Measurements from ENCODE around the gene C1RL.
"Not testable (repeated sequence)": the region's sequence is repeated elsewhere in the genome, so short reads cannot be mapped to it uniquely, and the experiment has no call there.

The C1RL gene

GRCh38 chr12:7116196-7116595, 7.2 kb upstream of the C1RL start:
- no peak for DNase-seq (ENCODE audit: low read depth in 2 of 2)

- DNase-seq (ENCODE audit: low read depth in 2 of 2) = no peak
These were observed 5.8 kb upstream of the C1RL start for GRCh38 chr12:7114851-7115250.

- no peak for DNase-seq (ENCODE audit: low read depth in 2 of 2)
These were observed 5.0 kb upstream of the C1RL start for GRCh38 chr12:7114008-7114407.

GRCh38 chr12:7113389-7113871, 4.4 kb upstream of the C1RL start:
- DNase-seq (ENCODE audit: low read depth in 2 of 2) = no peak

- DNase-seq (ENCODE audit: low read depth in 2 of 2) = no peak
These were observed 3.0 kb upstream of the C1RL start for GRCh38 chr12:7112041-7112440.

GRCh38 chr12:7110661-7111060, 1.6 kb upstream of the C1RL start:
- DNase-seq (ENCODE audit: low read depth in 2 of 2) = no peak

GRCh38 chr12:7109572-7109920, 532 bp upstream of the C1RL start:
- DNase-seq (ENCODE audit: low read depth in 2 of 2) = no peak

- peak; percentile 69 to 70 for DNase-seq (ENCODE audit: low read depth in 2 of 2)
These were observed 815 bp downstream of the C1RL start for GRCh38 chr12:7108003-7108795.

- no peak for DNase-seq (ENCODE audit: low read depth in 2 of 2)
These were observed 1.4 kb downstream of the C1RL start for GRCh38 chr12:7107636-7108002.

GRCh38 chr12:7107181-7107580, 1.8 kb downstream of the C1RL start:
- DNase-seq (ENCODE audit: low read depth in 2 of 2) = not testable (repeated sequence)

- no peak for DNase-seq (ENCODE audit: low read depth in 2 of 2)
These were observed 2.9 kb downstream of the C1RL start for GRCh38 chr12:7106082-7106481.

- no peak for DNase-seq (ENCODE audit: low read depth in 2 of 2)
These were observed 5.0 kb downstream of the C1RL start for GRCh38 chr12:7103837-7104584.

GRCh38 chr12:7102582-7102981, 6.4 kb downstream of the C1RL start:
- no peak for DNase-seq (ENCODE audit: low read depth in 2 of 2)

- DNase-seq (ENCODE audit: low read depth in 2 of 2) = no peak
These were observed 7.3 kb downstream of the C1RL start for GRCh38 chr12:7101694-7102131.

GRCh38 chr12:7101047-7101693, 7.8 kb downstream of the C1RL start:
- no peak for DNase-seq (ENCODE audit: low read depth in 2 of 2)

GRCh38 chr12:7100239-7100638, 8.8 kb downstream of the C1RL start:
- no peak for DNase-seq (ENCODE audit: low read depth in 2 of 2)

GRCh38 chr12:7099290-7099996, 9.6 kb downstream of the C1RL start:
- DNase-seq (ENCODE audit: low read depth in 2 of 2) = no peak

GRCh38 chr12:7096979-7097378, 12.0 kb downstream of the C1RL start:
- DNase-seq (ENCODE audit: low read depth in 2 of 2) = no peak

GRCh38 chr12:7096006-7096932, 12.7 kb downstream of the C1RL start:
- DNase-seq (ENCODE audit: low read depth in 2 of 2) = no peak

GRCh38 chr12:7093892-7094291, 15.1 kb downstream of the C1RL start:
- no peak for DNase-seq (ENCODE audit: low read depth in 2 of 2)

GRCh38 chr12:7093486-7093885, 15.5 kb downstream of the C1RL start:
- no peak for DNase-seq (ENCODE audit: low read depth in 2 of 2)

All from stimulated activated CD8-positive, alpha-beta memory T cell treated with anti-CD3 and anti-CD28 coated beads, Interleukin-2, amount 100 ng/mL, for 48 hours (primary cell).